ENCODE data around the gene COX4I2. TPM values are rescaled to one million over a fixed set of nuclear protein-coding genes. Genes with fewer than 3 reads are reported as not detected.

Gene COX4I2
- total RNA-seq, 1 experiment from 2014 or later = not detected

GRCh38 chr20:31630187-31630790, 7.4 kb upstream of the COX4I2 start:
- no peaks in the 10 kb centered on the region for H3K4me1 ChIP-seq (ENCODE audit: control insufficient read depth, insufficient read depth, low read length)
- no peak overlapping the region for H3K27ac ChIP-seq (ENCODE audit: low read length)
- no TSS peak for BruUV-seq (replicated peaks)
- no peak for DNase-seq (ENCODE audit: low read depth, low spot score)
- intact Hi-C loops (cut with micrococcal nuclease; ENCODE audit: unreplicated experiment) (loop anchor here (10.0 kb wide), 1 partner anchor 565 kb away; no protein-coding TSS in a partner anchor), in situ Hi-C loops (cut with HindIII; ENCODE audit: low pct_unique_long_range_greater_than_20kb, low sequenced_read_pairs) (no loop called here)
- no peak for TF ChIP-seq REST (IDR thresholded peaks at IDR 0.05; ENCODE audit: insufficient read depth in 1 of 2, low read depth in 2 of 2, low read length in 1 of 2)
- no peak for TF ChIP-seq TCF7L2 (IDR thresholded peaks at IDR 0.05; ENCODE audit: low read depth, low read length)
- TF ChIP-seq POLR2AphosphoS5 (IDR thresholded peaks at IDR 0.05; ENCODE audit: low read depth, low read length) = no peak
- TF ChIP-seq SIN3A (IDR thresholded peaks at IDR 0.05; ENCODE audit: borderline replicate concordance, insufficient read depth, low read depth, low read length) = no peak
- no peak for TF ChIP-seq CTCF (IDR thresholded peaks at IDR 0.05)
- H3K4me3 ChIP-seq (ENCODE audit: low read depth in 2 of 2, low read length in 2 of 2) = no peak overlapping the region
- ChIA-PET POLR2A (interaction anchor here (0.7 kb wide), 2 partner anchors 9 to 105 kb away, joined by 7 read pairs; no protein-coding TSS in a partner anchor), CTCF (interaction anchor here (0.6 to 1.1 kb wide), 2 partner anchors 21 to 93 kb away, joined by 5 to 6 read pairs; no protein-coding TSS in a partner anchor)
- no peaks in the 10 kb centered on the region for H3K9me3 ChIP-seq (ENCODE audit: control insufficient read depth, insufficient read depth, low read depth, low read length)
- no peaks in the 10 kb centered on the region for H3K36me3 ChIP-seq (ENCODE audit: control insufficient read depth, insufficient read depth, low read length)
- ATAC-seq = no peak
- no peaks in the 10 kb centered on the region for H3K27me3 ChIP-seq (ENCODE audit: control insufficient read depth, insufficient read depth, low read length)

GRCh38 chr20:31632548-31633338, 5.0 kb upstream of the COX4I2 start:
- DNase-seq (ENCODE audit: low read depth, low spot score) = no peak
- TF ChIP-seq POLR2AphosphoS5 (IDR thresholded peaks at IDR 0.05; ENCODE audit: low read depth, low read length) (no peak), CTCF (IDR thresholded peaks at IDR 0.05) (no peak), REST (IDR thresholded peaks at IDR 0.05; ENCODE audit: insufficient read depth in 1 of 2, low read depth in 2 of 2, low read length in 1 of 2) (no peak), SIN3A (IDR thresholded peaks at IDR 0.05; ENCODE audit: borderline replicate concordance, insufficient read depth, low read depth, low read length) (no peak), TCF7L2 (IDR thresholded peaks at IDR 0.05; ENCODE audit: low read depth, low read length) (no peak)
- POLR2A ChIA-PET = interaction anchor here (0.6 kb wide), 1 partner anchor 60 kb away, joined by 4 read pairs; no protein-coding TSS in a partner anchor
- intact Hi-C loops (cut with micrococcal nuclease; ENCODE audit: unreplicated experiment) = loop anchor here (10.0 kb wide), 1 partner anchor 562 kb away; no protein-coding TSS in a partner anchor
- H3K36me3 ChIP-seq (ENCODE audit: control insufficient read depth, insufficient read depth, low read length) = no peaks in the 10 kb centered on the region
- no peak overlapping the region for H3K27ac ChIP-seq (ENCODE audit: low read length)
- no peaks in the 10 kb centered on the region for H3K9me3 ChIP-seq (ENCODE audit: control insufficient read depth, insufficient read depth, low read depth, low read length)
- CTCF ChIA-PET = interaction anchor here (1.1 to 4.7 kb wide), 5 partner anchors 11 to 91 kb away, joined by 5 to 67 read pairs (median 19); partner anchors contain the start of gene ID1
- H3K4me1 ChIP-seq (ENCODE audit: control insufficient read depth, insufficient read depth, low read length) = no peaks in the 10 kb centered on the region
- no peak overlapping the region for H3K4me3 ChIP-seq (ENCODE audit: low read depth in 2 of 2, low read length in 2 of 2)
- in situ Hi-C loops (cut with HindIII; ENCODE audit: low pct_unique_long_range_greater_than_20kb, low sequenced_read_pairs) = no loop called here
- no TSS peak for BruUV-seq (replicated peaks)
- no peaks in the 10 kb centered on the region for H3K27me3 ChIP-seq (ENCODE audit: control insufficient read depth, insufficient read depth, low read length)
- ATAC-seq = no peak

Data from Panc1 (cell line).